NT2/D1 (cell line): Measurements from ENCODE around the gene ALX1.
A peak's percentile ranks its signal among the peaks of the same experiment; 100 is the strongest.

ENCODE experiments used
- DNase-seq: peaks from one replicate; pipeline ENCODE4 v3.0.0-alpha.2; 2011; ENCODE audit warnings: low read depth, low spot score
- H3K27me3 ChIP-seq: 2 replicates; pipeline ENCODE4 v1.6.0; 2011; ENCODE audit warnings: mild to moderate bottlenecking; ENCODE audit not compliant: insufficient read length, insufficient read depth
- H3K36me3 ChIP-seq: 2 replicates; pipeline ENCODE4 v1.6.1; 2011; ENCODE audit warnings: mild to moderate bottlenecking, low read length, mixed read lengths; ENCODE audit not compliant: insufficient read depth, insufficient read length
- H3K4me1 ChIP-seq: 2 replicates; pipeline ENCODE4 v1.5.1; 2011; ENCODE audit not compliant: insufficient read depth, insufficient read length
- H3K4me3 ChIP-seq: 2 replicates; pipeline ENCODE4 v1.5.1; 2011; ENCODE audit warnings: low read depth; ENCODE audit not compliant: insufficient read length
- H3K9ac ChIP-seq: 2 replicates; pipeline ENCODE4 v1.6.0; 2011; ENCODE audit warnings: low read depth; ENCODE audit not compliant: insufficient read length
- H3K9me3 ChIP-seq: 2 replicates; pipeline ENCODE4 v1.5.1; 2011; ENCODE audit warnings: mild to moderate bottlenecking, low read length; ENCODE audit not compliant: insufficient read depth
- SUZ12 ChIP-seq: IDR thresholded peaks from 2 replicates; pipeline ENCODE4 v1.6.1; 2011; ENCODE audit not compliant: insufficient read length, insufficient read depth; ENCODE audit errors: extremely low read depth
- YY1 ChIP-seq: IDR thresholded peaks from 2 replicates; pipeline ENCODE4 v1.6.1; 2011; ENCODE audit not compliant: insufficient read length, insufficient read depth
- ZNF274 ChIP-seq: IDR thresholded peaks from 2 replicates; pipeline ENCODE4 v1.6.1; 2011; ENCODE audit warnings: mild to moderate bottlenecking, low read depth, low read length

Gene ALX1

DNA sequence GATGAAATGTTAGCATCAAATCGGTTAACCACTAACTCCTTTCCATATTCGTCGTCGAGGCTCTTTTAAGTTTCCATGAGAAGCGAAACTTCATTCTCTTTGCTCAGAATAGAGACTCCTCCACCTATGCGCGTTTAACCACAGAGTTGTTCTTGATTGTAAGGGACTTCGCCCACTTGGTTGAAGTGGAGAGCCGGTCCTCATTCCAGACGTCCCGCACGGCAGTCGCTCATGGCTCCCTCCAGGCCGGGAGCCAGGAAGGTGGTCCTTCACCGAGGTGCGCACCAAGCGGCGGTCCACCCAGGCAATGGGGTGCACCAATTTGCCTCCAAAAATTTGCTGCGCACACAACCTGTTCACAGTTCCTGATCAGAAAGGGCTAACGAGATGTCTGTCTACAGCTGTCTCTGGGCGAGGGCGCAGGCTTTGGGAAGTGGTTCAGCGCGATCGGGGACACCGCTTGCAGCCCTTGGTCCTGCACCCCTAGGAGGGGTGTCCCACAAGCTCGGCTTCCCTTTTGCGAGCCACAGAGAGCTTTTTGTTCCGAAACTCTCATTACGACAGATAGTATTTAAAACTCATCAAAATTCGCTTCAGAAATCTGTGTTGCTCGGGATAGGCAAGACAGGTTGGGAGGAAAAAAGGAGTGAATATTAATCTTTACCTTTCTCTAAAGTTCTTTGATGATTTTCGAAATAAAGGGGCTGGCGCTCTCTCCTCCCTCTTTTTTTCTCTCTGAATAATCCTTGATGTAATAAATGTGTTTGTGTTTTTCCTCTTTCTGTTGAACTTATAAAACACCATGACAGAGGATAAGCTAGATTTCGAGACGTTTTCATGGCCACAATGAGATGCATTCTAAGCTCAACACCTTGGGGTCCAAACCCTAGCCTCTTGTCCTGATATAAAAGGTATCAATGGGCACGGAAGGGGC, 6.4 kb upstream of the ALX1 start:
- TF ChIP-seq SUZ12 (no peak), YY1 (no peak)
- no peak for DNase-seq
- Histone ChIP-seq H3K4me3 (no peak overlapping the region), H3K36me3 (no peaks in the 10 kb centered on the region), H3K9me3 (no peaks in the 10 kb centered on the region), H3K9ac (no peak overlapping the region), H3K4me1 (no peaks in the 10 kb centered on the region), H3K27me3 (peaks cover 32% of the 10 kb centered on the region)

DNA sequence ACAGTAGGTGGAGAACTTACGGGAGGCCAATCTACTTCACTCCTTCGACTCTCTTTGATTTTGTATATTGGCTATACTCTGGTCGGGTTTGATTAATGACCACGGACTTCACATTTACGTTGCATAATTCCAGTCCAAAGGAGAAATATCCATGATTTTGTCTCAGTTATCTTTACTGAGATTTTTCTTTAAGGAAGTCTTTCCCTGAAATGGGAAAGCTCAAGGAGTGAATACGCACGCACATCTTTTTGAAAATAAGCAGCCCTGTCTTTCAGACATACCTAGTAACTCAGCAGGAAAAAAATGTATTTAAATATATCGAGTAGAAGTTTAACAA, 5.7 kb upstream of the ALX1 start:
- no peaks in the 10 kb centered on the region for H3K4me1 ChIP-seq

DNA sequence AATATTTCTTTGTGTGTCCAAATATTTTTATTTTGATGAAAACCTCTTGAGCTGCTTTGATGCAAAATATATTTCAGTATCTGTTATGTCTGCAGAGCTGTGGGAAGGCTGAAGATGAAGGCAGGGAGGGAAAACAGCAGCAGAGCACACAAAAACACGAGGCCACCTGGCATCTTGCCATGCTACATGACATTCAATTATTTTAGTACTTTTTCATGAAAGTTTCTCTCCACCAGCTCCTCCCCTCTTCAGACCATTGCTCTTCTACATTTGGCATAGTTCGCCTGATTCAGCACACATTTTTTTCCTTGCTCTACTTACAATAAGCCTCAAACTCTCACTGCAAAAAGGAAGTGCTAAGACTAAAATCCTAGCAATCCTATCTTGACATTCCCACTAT, 4.6 kb upstream of the ALX1 start:
- Histone ChIP-seq H3K27me3 (peaks cover 36% of the 10 kb centered on the region), H3K9ac (no peak overlapping the region)

More for the DNA sequence above, 5.7 kb upstream of the ALX1 start:
- Histone ChIP-seq H3K27me3 (peaks cover 36% of the 10 kb centered on the region), H3K9ac (no peak overlapping the region), H3K36me3 (no peaks in the 10 kb centered on the region), H3K9me3 (no peaks in the 10 kb centered on the region), H3K4me3 (no peak overlapping the region)
- no peak for TF ChIP-seq YY1
- no peak for TF ChIP-seq SUZ12
- no peak for TF ChIP-seq ZNF274
- no peak for DNase-seq

DNA sequence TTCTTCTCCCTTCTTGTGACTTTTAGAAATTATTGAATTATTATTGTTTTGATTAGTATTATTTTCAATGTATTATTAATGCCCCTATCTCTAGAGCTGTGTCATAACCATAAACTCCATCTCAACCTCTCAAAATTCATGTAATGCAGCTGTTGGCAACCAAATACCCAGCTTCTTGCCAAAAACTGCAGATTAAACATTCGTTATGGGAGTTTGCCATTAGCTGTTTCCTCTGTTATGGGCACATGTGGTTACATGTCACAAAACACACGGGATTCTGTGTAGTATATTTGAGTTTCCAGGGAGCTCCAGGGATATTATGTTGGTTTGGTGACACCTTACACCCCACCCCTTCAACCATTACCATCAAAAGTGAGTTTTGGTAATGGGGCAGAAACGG, 2.8 kb upstream of the ALX1 start:
- Histone ChIP-seq H3K36me3 (no peaks in the 10 kb centered on the region), H3K9ac (no peak overlapping the region), H3K4me3 (no peak overlapping the region), H3K9me3 (no peaks in the 10 kb centered on the region), H3K27me3 (peaks cover 36% of the 10 kb centered on the region), H3K4me1 (no peaks in the 10 kb centered on the region)
- DNase-seq: no peak
- no peak for TF ChIP-seq YY1
- no peak for TF ChIP-seq ZNF274
- no peak for TF ChIP-seq SUZ12

More for the DNA sequence above, 4.6 kb upstream of the ALX1 start:
- TF ChIP-seq YY1 (no peak), ZNF274 (no peak), SUZ12 (no peak)
- H3K36me3 ChIP-seq: no peaks in the 10 kb centered on the region
- H3K9me3 ChIP-seq: no peaks in the 10 kb centered on the region
- no peak for DNase-seq
- no peak overlapping the region for H3K4me3 ChIP-seq
- no peaks in the 10 kb centered on the region for H3K4me1 ChIP-seq

DNA sequence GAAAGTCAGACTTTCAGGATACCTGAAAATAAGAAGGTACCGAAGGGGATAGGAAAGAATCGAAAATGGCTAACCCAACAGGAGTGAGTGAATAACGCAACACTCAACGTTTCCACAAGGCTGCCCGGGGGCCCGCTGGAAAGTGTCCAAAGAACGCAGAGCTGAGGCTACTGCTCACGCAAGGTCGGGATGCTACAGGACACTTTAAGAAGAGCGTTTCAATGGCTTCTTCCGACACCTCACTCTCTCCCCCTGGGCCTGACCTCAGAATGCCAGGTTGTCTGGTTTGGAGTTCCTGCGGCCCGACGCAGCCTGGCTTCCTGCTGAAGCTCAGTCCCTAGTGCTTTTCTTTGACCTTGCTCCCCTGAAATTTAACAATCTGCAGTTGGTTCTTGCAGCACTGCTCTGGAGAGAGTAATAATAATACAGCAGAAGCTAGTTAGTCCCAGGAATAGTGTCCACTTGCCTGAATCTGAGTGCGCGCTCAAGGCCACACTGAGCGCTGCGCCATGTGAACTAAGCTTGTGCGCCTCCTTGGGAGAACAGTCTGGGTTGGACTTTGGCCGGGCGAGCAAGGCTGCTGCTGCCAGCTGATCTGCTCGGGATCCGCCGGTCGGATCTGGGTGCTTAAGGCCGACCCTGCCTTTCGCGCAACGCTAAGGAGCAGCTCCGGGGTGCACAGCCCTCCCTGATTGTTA, 2.0 kb upstream of the ALX1 start:
- Histone ChIP-seq H3K9ac (no peak overlapping the region), H3K9me3 (no peaks in the 10 kb centered on the region), H3K36me3 (no peaks in the 10 kb centered on the region), H3K27me3 (peaks cover 34% of the 10 kb centered on the region), H3K4me3 (no peak overlapping the region), H3K4me1 (no peaks in the 10 kb centered on the region)
- DNase-seq: no peak
- TF ChIP-seq YY1: no peak
- no peak for TF ChIP-seq SUZ12
- no peak for TF ChIP-seq ZNF274

DNA sequence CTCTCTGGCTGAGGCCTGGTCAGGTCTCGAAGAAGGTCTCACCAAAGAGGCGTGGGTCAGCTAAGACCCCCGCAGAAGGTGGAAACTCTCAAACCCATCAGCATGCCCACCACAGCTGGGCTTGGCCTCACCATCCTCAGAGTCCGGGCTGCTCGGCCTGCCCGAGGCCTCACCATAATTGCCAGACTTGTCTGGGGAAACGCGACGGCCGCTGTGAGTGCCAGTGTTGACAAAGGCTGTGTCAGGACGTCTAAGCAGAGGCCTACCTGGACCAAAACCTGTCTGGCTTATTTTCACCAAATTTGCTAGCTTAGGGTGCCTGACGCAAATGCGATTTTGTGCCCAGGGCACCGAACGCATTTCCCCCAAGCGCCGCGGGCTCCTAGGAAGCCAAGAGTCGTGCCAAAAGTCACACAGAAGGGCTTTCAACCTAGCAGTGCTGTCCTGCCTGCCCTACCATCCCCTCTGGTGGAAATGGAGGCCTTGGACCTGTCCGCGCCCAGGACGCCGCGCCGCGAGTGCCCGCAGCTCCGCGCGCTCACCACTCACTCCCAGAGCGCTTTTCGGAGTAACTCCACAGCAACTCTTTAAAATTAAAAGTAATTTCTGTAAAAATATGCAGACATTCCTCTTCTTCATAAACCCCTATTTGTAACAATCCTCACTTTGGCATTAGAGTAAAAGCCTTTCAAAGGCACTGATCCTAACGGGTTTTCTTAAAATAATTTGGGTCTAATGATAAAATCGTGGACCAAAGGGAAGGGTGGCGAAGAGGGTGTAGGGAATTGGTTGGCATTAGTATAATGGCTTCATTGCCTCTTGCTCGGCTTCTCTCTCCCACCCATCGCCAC, 1.2 kb upstream of the ALX1 start:
- H3K27me3 ChIP-seq: peaks cover 27% of the 10 kb centered on the region
- peak overlapping the region; percentile 80 for H3K4me3 ChIP-seq
- no peaks in the 10 kb centered on the region for H3K4me1 ChIP-seq
- TF ChIP-seq ZNF274 (no peak), SUZ12 (no peak), YY1 (no peak)
- no peaks in the 10 kb centered on the region for H3K9me3 ChIP-seq
- H3K9ac ChIP-seq: peak overlapping the region; percentile 83
- no peak for DNase-seq
- H3K36me3 ChIP-seq: no peaks in the 10 kb centered on the region
